HCT116 (cell line): ENCODE data around the gene TAGLN. TPM values are rescaled to one million over a fixed set of nuclear protein-coding genes. Genes with fewer than 3 reads are reported as not detected.

Source experiments
- ATAC-seq: fragments of 200-7000 bp; cut with Tn5 transposase; 2 replicates; pipeline ENCODE4 v1.9.1; 2020; ENCODE audit warnings: mild to moderate bottlenecking, moderate library complexity
- BruUV-seq: library from RNA; stranded (reverse); fragments of 400-500 nt; replicated peaks from 2 replicates; lab custom pipeline; 2021; lab: Mats Ljungman, UMichigan
- CTCF ChIA-PET: fragments of 300-600 bp; sonication (Branson Sonifier 250); formaldehyde crosslinking; loops from one replicate; lab custom pipeline; 2021; ENCODE audit warnings: antibody characterized with exemption; lab: Charles Lee
- POLR2A ChIA-PET: fragments of 300-600, 350-600 bp; sonication (Branson Sonifier 250); formaldehyde crosslinking; loops from one replicate; lab custom pipeline; 2021; ENCODE audit warnings: antibody characterized with exemption; lab: Charles Lee
- RAD21 ChIA-PET, 2 experiments: fragments of 300-600 bp; sonication (Branson Sonifier 250); formaldehyde crosslinking; loops; one replicate each; lab custom pipeline; 2023; ENCODE audit warnings: low total read pairs in 2 of 2; ENCODE audit not compliant: uncharacterized antibody in 2 of 2, unreplicated experiment in 2 of 2, low non-redundant PET in 1 of 2; lab: Charles Lee
- DNase-seq: peaks from one replicate; pipeline ENCODE4 v3.0.0-alpha.2; 2010; ENCODE audit warnings: low read depth, low spot score
- H2AFZ ChIP-seq: fragments of 200-600 bp; shearing (Covaris generic), sonication (generic); 2 replicates; pipeline ENCODE4 v1.6.1; 2017; ENCODE audit warnings: low read depth, mixed run types, mixed read lengths, antibody characterized with exemption, low read length; ENCODE audit not compliant: poor library complexity, severe bottlenecking
- H3K27ac ChIP-seq: 2 replicates; pipeline ENCODE4 v1.5.1; 2012; ENCODE audit warnings: low read depth, low read length
- H3K27me3 ChIP-seq: fragments of 200-600 bp; sonication (generic); 2 replicates; pipeline ENCODE4 v1.6.1; 2016; ENCODE audit warnings: mixed run types, low read length, mixed read lengths; ENCODE audit not compliant: insufficient read depth
- H3K36me3 ChIP-seq, 2 experiments: fragments of 200-500 bp in 1 of 2; fragments of 200-600 bp in 1 of 2; sonication (Bioruptor generic) in 1 of 2; sonication (generic) in 1 of 2; 2 replicates each; pipeline versions ENCODE4 v1.5.1 to v1.6.1; 2014 to 2016; ENCODE audit warnings: low read length in 2 of 2, inconsistent platforms in 1 of 2, mixed read lengths in 1 of 2, mixed run types in 1 of 2; ENCODE audit not compliant: insufficient read depth in 2 of 2, control insufficient read depth in 1 of 2
- H3K4me1 ChIP-seq, 2 experiments: fragments of 200-600 bp in 1 of 2; sonication (generic) in 1 of 2; 2 replicates each; pipeline versions ENCODE4 v1.5.1 to v1.6.1; 2012 to 2017; ENCODE audit warnings: low read length in 2 of 2, inconsistent platforms in 1 of 2, mild to moderate bottlenecking in 1 of 2, mixed read lengths in 1 of 2, mixed run types in 1 of 2, moderate library complexity in 1 of 2; ENCODE audit not compliant: insufficient read depth in 2 of 2, control insufficient read depth in 1 of 2
- H3K4me2 ChIP-seq: fragments of 200-600 bp; sonication (generic); 2 replicates; pipeline ENCODE4 v1.6.1; 2017; ENCODE audit warnings: mixed run types, low read length, mixed read lengths
- H3K4me3 ChIP-seq, 2 experiments: fragments of 200-600 bp in 1 of 2; sonication (generic) in 1 of 2; replicated peaks in 1 of 2; 2 replicates each; pipeline ENCODE4 v1.5.1; 2011 to 2016; ENCODE audit warnings: low read length in 2 of 2, control low read depth in 1 of 2, low read depth in 1 of 2, mild to moderate bottlenecking in 1 of 2, mixed read lengths in 1 of 2, mixed run types in 1 of 2
- H3K79me2 ChIP-seq: fragments of 200-600 bp; sonication (generic); 2 replicates; pipeline ENCODE4 v1.6.1; 2017; ENCODE audit warnings: mild to moderate bottlenecking, mixed run types, low read length, moderate library complexity, mixed read lengths; ENCODE audit not compliant: insufficient read depth
- H3K9ac ChIP-seq: fragments of 200-600 bp; sonication (generic); 2 replicates; pipeline ENCODE4 v1.6.1; 2016; ENCODE audit warnings: low read length, mixed read lengths
- H3K9me2 ChIP-seq: fragments of 200-600 bp; sonication (generic), shearing (Covaris generic); 2 replicates; pipeline ENCODE4 v1.6.1; 2017; ENCODE audit warnings: mixed run types, mild to moderate bottlenecking, moderate library complexity; ENCODE audit not compliant: insufficient read depth
- H3K9me3 ChIP-seq, 2 experiments: fragments of 200-500 bp in 1 of 2; fragments of 200-600 bp in 1 of 2; sonication (Bioruptor generic) in 1 of 2; sonication (generic) in 1 of 2; 2 replicates each; pipeline ENCODE4 v1.6.1; 2014 to 2017; ENCODE audit warnings: low read length in 2 of 2, mixed read lengths in 2 of 2, inconsistent platforms in 1 of 2, low read depth in 1 of 2, mild to moderate bottlenecking in 1 of 2, mixed run types in 1 of 2, moderate library complexity in 1 of 2; ENCODE audit not compliant: control insufficient read depth in 1 of 2, insufficient read depth in 1 of 2
- H4K20me1 ChIP-seq: fragments of 200-600 bp; sonication (generic), shearing (Covaris generic); 2 replicates; pipeline ENCODE4 v1.6.1; 2017; ENCODE audit warnings: mixed run types, mild to moderate bottlenecking, moderate library complexity; ENCODE audit not compliant: insufficient read depth
- ATF3 ChIP-seq: IDR thresholded peaks from 2 replicates; pipeline ENCODE4 v1.6.1; 2012
- CBX3 ChIP-seq: IDR thresholded peaks from 2 replicates; pipeline ENCODE4 v1.6.1; 2012; ENCODE audit warnings: low read depth
- JUND ChIP-seq: IDR thresholded peaks from 2 replicates; pipeline ENCODE4 v1.6.1; 2012
- MAX ChIP-seq: IDR thresholded peaks from 2 replicates; pipeline ENCODE4 v1.6.1; 2012
- TCF7L2 ChIP-seq: IDR thresholded peaks from 2 replicates; pipeline ENCODE4 v1.7.0; 2011; ENCODE audit warnings: borderline replicate concordance, inconsistent platforms; ENCODE audit not compliant: insufficient read depth, insufficient read length; ENCODE audit errors: extremely low read depth
- ZBTB33 ChIP-seq: IDR thresholded peaks from 2 replicates; pipeline ENCODE4 v1.6.1; 2011; ENCODE audit warnings: mild to moderate bottlenecking, low read length, moderate library complexity; ENCODE audit not compliant: insufficient replicate concordance; ENCODE audit errors: extremely low read depth
- ZFX ChIP-seq: fragments of 450-650 bp; IDR thresholded peaks from 2 replicates; pipeline ENCODE4 v1.6.1; 2017
- intact Hi-C: fragments of 100-400 bp; cut with micrococcal nuclease; formaldehyde crosslinking; loops from 2 replicates; pipeline ENCODE4 v1.10.0; 2022
- total RNA-seq: library from RNA; stranded (reverse); gene quantifications from one replicate; pipeline ENCODE4 v1.2.1, GENCODE V29; 2021; ENCODE audit not compliant: unreplicated experiment

TAGLN gene
- total RNA-seq, 1 experiment from 2014 or later, result 10.0 TPM

- H3K27me3 ChIP-seq, result no peaks in the 10 kb centered on the region
- peaks cover 34% of the 10 kb centered on the region for H3K79me2 ChIP-seq
- H3K27ac ChIP-seq, result peak overlapping the region; percentile 71
- H3K4me1 ChIP-seq, result peaks cover 14 to 20% of the 10 kb centered on the region in 2 experiments; a peak in 3 of 4 replicates
- H4K20me1 ChIP-seq, result no peaks in the 10 kb centered on the region
- H3K9me3 ChIP-seq, result no peaks in the 10 kb centered on the region
- TF ChIP-seq JUND (no peak; the same call in 1 of the 2 replicates), TCF7L2 (no peak), CBX3 (no peak), MAX (no peak), ATF3 (no peak), ZFX (no peak), ZBTB33 (no peak)
- TF ChIP-seq, all 23 proteins: peak for 0
- H2AFZ ChIP-seq, result no peak overlapping the region
- ChIA-PET RAD21 (no interaction called here), CTCF (interaction anchor here (1.0 to 2.2 kb wide), 3 partner anchors 10 to 53 kb away, joined by 3 to 10 read pairs (median 4); partner anchors contain the start of gene SIDT2), POLR2A (interaction anchor here (0.7 to 1.7 kb wide), 3 partner anchors 9 to 180 kb away, joined by 3 to 5 read pairs (median 4); partner anchors contain the start of gene SIDT2)
- H3K36me3 ChIP-seq, result peaks cover 4 to 9% of the 10 kb centered on the region in 2 experiments; a peak in 3 of 4 replicates
- intact Hi-C loops, result no loop called here
- TSS peak; percentile 50 for BruUV-seq
- H3K4me2 ChIP-seq, result peak overlapping the region; percentile 92
- ATAC-seq (no peak), DNase-seq (no peak)
- H3K9me2 ChIP-seq, result no peaks in the 10 kb centered on the region
- peak overlapping the region; percentile 69 to 80 for H3K4me3 ChIP-seq
- H3K9ac ChIP-seq, result peak overlapping the region; percentile 82
Observed at GRCh38 chr11:117230999-117231841, 32.0 kb downstream of the TAGLN start.
